OCI-LY1 (cell line): ENCODE measurements around the gene EXOC6B.

Experiments used
- EZH2 ChIP-seq: fragments of 200-600 bp; sonication (generic), shearing (Covaris generic); IDR thresholded peaks from 2 replicates; pipeline ENCODE4 v1.8.0; 2017; ENCODE audit warnings: borderline replicate concordance, mixed run types, mild to moderate bottlenecking, antibody characterized with exemption, low read length, moderate library complexity, mixed read lengths
- TF ChIP-seq, protein P1 (sequence below): fragments of 200-600 bp; sonication (generic), shearing (Covaris generic); IDR thresholded peaks from 2 replicates; pipeline ENCODE4 v1.5.1; 2017; ENCODE audit warnings: mild to moderate bottlenecking, antibody characterized with exemption, low read length, moderate library complexity, mixed read lengths

DNA sequence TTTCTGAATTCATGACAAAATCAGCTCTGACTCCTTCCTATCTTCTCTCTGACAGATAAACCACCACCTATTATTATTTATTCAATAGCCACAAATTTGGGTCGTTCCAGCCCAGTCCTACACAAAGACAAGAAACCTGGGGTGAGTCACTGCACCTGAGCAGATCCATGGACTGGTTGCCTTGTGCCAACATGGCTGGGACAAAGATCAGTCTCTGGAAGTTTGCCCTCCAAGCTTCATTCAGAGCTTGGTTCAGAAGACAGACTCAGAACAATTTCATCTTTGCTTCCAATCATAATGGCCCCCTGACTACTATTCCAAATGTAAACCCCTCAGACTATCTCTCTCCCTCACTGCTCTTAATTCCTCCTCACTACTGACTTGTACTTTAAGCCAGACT lies 9.6 kb upstream of the EXOC6B start:
- TF ChIP-seq, protein P1, sequence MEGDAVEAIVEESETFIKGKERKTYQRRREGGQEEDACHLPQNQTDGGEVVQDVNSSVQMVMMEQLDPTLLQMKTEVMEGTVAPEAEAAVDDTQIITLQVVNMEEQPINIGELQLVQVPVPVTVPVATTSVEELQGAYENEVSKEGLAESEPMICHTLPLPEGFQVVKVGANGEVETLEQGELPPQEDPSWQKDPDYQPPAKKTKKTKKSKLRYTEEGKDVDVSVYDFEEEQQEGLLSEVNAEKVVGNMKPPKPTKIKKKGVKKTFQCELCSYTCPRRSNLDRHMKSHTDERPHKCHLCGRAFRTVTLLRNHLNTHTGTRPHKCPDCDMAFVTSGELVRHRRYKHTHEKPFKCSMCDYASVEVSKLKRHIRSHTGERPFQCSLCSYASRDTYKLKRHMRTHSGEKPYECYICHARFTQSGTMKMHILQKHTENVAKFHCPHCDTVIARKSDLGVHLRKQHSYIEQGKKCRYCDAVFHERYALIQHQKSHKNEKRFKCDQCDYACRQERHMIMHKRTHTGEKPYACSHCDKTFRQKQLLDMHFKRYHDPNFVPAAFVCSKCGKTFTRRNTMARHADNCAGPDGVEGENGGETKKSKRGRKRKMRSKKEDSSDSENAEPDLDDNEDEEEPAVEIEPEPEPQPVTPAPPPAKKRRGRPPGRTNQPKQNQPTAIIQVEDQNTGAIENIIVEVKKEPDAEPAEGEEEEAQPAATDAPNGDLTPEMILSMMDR = no peak
- TF ChIP-seq EZH2 = no peak
